Measurements from ENCODE around the gene PHACTR3. TPM values are rescaled to one million over a fixed set of nuclear protein-coding genes. Genes with fewer than 3 reads are reported as not detected.

Gene PHACTR3
- total RNA-seq, 1 donor = not detected

- H3K36me3 ChIP-seq (ENCODE audit: insufficient read depth, low read length) = no peaks in the 10 kb centered on the region
- H3K27me3 ChIP-seq (ENCODE audit: insufficient read depth, low read length) = no peaks in the 10 kb centered on the region
- H4K20me1 ChIP-seq (ENCODE audit: insufficient read depth, low read length) = no peaks in the 10 kb centered on the region
- no peak for DNase-seq (ENCODE audit: insufficient read length, low spot score, missing footprints)
- no peaks in the 10 kb centered on the region for H3K4me1 ChIP-seq (ENCODE audit: insufficient read depth, low read length)
- H2AFZ ChIP-seq (ENCODE audit: low read length) = no peak overlapping the region
- H3K27ac ChIP-seq (ENCODE audit: low read depth, low read length) = no peak overlapping the region
- no peaks in the 10 kb centered on the region for H3K79me2 ChIP-seq (ENCODE audit: insufficient read depth, low read length)
- TF ChIP-seq, protein P1, sequence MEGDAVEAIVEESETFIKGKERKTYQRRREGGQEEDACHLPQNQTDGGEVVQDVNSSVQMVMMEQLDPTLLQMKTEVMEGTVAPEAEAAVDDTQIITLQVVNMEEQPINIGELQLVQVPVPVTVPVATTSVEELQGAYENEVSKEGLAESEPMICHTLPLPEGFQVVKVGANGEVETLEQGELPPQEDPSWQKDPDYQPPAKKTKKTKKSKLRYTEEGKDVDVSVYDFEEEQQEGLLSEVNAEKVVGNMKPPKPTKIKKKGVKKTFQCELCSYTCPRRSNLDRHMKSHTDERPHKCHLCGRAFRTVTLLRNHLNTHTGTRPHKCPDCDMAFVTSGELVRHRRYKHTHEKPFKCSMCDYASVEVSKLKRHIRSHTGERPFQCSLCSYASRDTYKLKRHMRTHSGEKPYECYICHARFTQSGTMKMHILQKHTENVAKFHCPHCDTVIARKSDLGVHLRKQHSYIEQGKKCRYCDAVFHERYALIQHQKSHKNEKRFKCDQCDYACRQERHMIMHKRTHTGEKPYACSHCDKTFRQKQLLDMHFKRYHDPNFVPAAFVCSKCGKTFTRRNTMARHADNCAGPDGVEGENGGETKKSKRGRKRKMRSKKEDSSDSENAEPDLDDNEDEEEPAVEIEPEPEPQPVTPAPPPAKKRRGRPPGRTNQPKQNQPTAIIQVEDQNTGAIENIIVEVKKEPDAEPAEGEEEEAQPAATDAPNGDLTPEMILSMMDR (IDR thresholded peaks at IDR 0.05; ENCODE audit: extremely low read depth, low read depth, low read length) = no peak
- no peaks in the 10 kb centered on the region for H3K9me3 ChIP-seq (ENCODE audit: low read depth, low read length)
- no peak overlapping the region for H3K4me3 ChIP-seq (ENCODE audit: insufficient read depth, low read length)
- H3K4me2 ChIP-seq (ENCODE audit: insufficient read depth, low read length) = no peak overlapping the region
Measured at GRCh38 chr20:59629141-59630045, 25.1 kb downstream of the PHACTR3 start.

DNA sequence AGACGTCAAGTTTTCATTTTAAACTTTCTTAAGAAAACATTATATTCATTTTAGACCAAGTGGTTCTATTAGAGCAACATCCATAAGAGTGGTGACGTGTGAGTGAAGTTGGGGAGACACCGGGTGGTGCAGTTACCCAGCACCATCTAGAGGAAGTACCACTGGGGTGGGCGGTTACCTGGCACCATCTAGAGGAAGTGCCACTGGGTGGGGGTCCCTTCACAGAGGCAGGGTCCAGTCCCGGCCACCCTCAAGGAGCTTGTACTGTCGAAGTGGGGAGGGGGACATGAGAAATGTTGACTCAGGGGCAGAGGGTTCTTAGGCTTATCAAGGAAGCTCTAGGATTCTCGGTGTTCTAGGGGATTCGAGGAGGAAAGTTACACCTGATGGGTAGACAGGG is 26.2 kb downstream of the PHACTR3 start:
- H3K9me3 ChIP-seq (ENCODE audit: low read depth, low read length) = no peaks in the 10 kb centered on the region
- H4K20me1 ChIP-seq (ENCODE audit: insufficient read depth, low read length) = no peaks in the 10 kb centered on the region
- TF ChIP-seq, protein P1 (IDR thresholded peaks at IDR 0.05; ENCODE audit: extremely low read depth, low read depth, low read length) = no peak
- H3K79me2 ChIP-seq (ENCODE audit: insufficient read depth, low read length) = no peaks in the 10 kb centered on the region
- H3K4me2 ChIP-seq (ENCODE audit: insufficient read depth, low read length) = no peak overlapping the region
- no peaks in the 10 kb centered on the region for H3K36me3 ChIP-seq (ENCODE audit: insufficient read depth, low read length)
- H3K27me3 ChIP-seq (ENCODE audit: insufficient read depth, low read length) = no peaks in the 10 kb centered on the region
- no peaks in the 10 kb centered on the region for H3K4me1 ChIP-seq (ENCODE audit: insufficient read depth, low read length)
- DNase-seq (ENCODE audit: insufficient read length, low spot score, missing footprints) = no peak
- no peak overlapping the region for H3K27ac ChIP-seq (ENCODE audit: low read depth, low read length)
- no peak overlapping the region for H2AFZ ChIP-seq (ENCODE audit: low read length)
- H3K4me3 ChIP-seq (ENCODE audit: insufficient read depth, low read length) = no peak overlapping the region

GRCh38 chr20:59631751-59632540 is 27.6 kb downstream of the PHACTR3 start:
- Histone ChIP-seq H3K27me3 (ENCODE audit: insufficient read depth, low read length) (no peaks in the 10 kb centered on the region), H3K36me3 (ENCODE audit: insufficient read depth, low read length) (no peaks in the 10 kb centered on the region), H3K9me3 (ENCODE audit: low read depth, low read length) (no peaks in the 10 kb centered on the region), H3K4me3 (ENCODE audit: insufficient read depth, low read length) (no peak overlapping the region), H3K79me2 (ENCODE audit: insufficient read depth, low read length) (no peaks in the 10 kb centered on the region), H3K27ac (ENCODE audit: low read depth, low read length) (no peak overlapping the region), H4K20me1 (ENCODE audit: insufficient read depth, low read length) (no peaks in the 10 kb centered on the region), H2AFZ (ENCODE audit: low read length) (no peak overlapping the region), H3K4me1 (ENCODE audit: insufficient read depth, low read length) (no peaks in the 10 kb centered on the region), H3K4me2 (ENCODE audit: insufficient read depth, low read length) (no peak overlapping the region)
- TF ChIP-seq, protein P1 (IDR thresholded peaks at IDR 0.05; ENCODE audit: extremely low read depth, low read depth, low read length) = no peak
- DNase-seq (ENCODE audit: insufficient read length, low spot score, missing footprints) = no peak

All from osteoblast (primary cell).